Activated CD4-positive, alpha-beta T cell treated with anti-CD3 and anti-CD28 coated beads for 24 hours (primary cell): ENCODE measurements around the gene SLC38A9.

ENCODE experiments used
- DNase-seq, 2 donors: peaks; one replicate each; pipeline ENCODE4 v3.0.0-alpha.2; 2020; ENCODE audit warnings: low read depth in 2 of 2

The SLC38A9 gene

DNA sequence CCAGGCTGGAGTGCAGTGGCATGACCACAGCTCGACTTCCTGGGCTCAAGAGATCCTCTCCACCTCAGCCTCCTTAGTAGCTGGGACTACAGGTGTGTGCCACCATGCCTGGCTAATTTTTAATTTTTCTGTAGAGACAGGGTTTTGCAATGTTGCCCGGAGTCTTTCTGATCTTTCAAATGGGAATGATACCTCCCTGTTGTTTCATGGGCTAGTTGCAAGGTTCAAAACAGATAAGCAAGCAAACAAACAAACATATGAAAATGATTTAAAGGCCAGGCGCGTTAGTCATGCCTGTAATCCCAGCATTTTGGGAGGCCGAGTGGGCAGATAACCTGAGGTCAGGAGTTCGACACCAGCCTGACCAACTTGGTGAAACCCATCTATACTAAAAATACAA, 132.1 kb downstream of the SLC38A9 start:
- no peak for DNase-seq

DNA sequence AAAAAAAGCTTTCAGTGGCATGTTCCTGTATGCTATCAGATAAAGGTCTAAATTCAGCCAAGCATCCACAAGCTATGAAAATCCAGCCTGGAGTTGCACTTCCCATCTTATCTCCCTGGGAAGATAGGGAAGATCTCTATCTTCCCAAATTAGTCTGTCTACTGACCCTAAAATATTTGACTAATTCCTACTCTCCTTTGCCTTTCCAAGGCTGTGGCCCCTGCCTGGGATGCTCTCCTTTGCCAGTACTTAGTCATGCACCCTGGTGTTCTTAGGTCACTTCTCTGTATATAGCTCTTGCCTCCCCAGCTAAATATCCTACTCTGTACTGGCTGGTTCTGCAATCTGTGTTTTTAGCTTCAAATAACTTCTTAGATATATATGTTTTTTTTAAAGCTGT, 133.4 kb downstream of the SLC38A9 start:
- DNase-seq, result no peak

DNA sequence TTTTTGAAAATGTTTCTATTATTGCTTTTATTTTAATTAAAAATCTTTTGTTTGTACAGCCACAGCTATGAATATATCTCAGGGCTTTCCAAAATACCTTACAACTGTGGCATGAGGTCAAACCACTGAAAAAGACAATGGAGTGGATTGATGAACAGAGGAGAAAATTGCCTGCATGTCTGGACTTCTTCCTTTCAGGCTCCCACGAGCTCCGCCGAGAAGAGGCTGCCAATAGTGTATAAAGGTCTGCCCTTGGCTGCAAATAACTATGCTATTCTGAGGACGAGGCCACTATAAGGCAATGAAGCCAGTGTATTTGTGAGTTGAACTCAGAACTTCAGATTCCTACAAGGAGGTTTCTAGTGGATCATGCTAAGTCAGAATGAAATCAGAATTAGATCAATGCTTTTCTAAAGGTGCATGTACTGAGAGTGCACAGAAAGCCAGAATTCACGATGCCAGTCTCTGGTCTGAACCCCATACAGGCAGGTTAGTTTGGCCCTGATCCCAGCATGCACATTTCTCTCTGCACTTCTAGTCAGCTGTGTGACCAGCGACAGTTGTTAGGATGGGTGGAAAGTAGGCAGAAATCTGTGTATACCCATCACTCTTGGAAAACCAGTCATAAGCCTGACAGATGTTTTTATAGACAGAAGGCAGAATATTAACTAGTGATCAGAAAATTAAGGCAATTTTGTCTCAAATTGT, 134.6 kb downstream of the SLC38A9 start:
- DNase-seq, result no peak

DNA sequence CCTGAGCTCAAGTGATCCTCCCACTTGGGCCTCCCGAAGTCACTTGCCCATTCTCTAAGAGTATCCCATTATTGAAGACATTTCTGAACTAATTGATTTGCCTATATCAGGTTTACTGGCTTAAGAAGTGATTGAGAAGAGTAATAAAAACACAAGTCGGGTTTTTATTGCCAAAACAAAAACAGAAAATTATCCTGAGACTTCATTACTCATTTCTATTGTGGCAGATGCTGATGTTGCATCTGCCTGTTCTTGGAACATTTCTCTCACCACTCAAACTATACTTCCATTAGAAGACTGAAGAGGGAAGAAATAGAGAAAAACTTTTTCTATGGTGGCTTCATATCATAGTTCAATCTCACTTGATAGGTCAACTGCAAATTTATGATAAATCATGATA, 135.5 kb downstream of the SLC38A9 start:
- no peak for DNase-seq
